ENCODE data around the gene MYO5C.
"Not testable (repeated sequence)": the region's sequence is repeated elsewhere in the genome, so short reads cannot be mapped to it uniquely, and the experiment has no call there.

MYO5C gene

DNA sequence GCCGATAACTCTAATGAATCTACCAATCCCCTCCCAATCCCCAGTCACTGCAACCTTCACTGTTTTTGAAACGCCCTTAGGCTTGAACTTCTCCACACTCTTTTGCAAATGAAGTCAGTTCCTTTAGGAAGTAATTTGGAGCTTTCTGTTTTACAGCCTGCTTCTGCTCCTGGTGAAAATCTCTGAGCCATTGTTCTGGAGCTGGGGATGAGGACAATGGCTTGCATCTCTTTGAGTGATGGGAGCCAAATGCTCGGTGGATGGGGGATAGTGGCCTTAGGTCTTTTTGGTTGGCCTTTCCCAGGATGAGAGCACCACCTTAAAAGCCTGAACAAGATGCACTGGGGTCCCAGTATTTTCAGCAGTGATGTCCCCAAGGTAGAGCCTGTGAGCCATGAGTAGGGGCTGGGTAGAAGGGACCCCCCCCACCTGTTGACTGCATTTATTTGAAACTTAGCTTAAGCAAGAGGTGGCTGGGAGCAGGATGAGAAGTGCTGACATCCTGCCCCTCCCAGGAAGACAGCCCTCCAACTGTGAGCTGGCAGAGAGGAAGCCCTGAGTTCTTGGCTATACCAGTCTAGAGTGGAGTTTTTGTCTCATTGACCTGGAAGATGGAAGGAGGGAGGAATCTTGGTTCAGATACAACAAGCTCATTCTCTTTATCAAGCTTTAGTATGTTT lies 7.6 kb upstream of the MYO5C start:
- no peak for DNase-seq

DNA sequence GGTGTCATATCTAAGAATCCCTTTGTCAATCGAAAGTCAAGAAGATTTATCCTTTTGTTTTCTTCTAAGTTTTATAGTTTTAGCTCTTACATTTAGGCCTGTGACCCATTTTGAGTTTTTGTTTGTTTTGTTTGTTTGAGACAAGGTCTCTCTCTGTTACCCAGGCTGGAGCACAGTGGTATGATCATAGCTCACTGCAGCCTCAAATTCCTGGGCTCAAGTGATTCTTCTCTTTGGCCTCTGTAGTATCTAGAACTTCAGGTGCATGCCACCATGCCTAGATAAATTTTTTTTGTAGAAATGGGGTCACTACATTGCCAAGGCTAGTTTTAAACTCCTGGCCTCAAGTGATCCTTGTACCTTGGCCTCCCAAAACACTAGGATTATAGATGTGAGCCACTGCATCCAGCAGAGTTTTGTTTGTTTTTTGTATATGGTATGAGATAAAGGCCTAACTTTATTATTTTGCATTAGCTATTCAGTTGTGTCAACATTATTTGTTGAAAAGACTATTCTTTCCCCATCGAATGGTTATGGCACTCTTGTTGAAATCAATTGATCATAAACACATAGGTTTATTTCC lies 5.8 kb upstream of the MYO5C start:
- DNase-seq, result no peak

DNA sequence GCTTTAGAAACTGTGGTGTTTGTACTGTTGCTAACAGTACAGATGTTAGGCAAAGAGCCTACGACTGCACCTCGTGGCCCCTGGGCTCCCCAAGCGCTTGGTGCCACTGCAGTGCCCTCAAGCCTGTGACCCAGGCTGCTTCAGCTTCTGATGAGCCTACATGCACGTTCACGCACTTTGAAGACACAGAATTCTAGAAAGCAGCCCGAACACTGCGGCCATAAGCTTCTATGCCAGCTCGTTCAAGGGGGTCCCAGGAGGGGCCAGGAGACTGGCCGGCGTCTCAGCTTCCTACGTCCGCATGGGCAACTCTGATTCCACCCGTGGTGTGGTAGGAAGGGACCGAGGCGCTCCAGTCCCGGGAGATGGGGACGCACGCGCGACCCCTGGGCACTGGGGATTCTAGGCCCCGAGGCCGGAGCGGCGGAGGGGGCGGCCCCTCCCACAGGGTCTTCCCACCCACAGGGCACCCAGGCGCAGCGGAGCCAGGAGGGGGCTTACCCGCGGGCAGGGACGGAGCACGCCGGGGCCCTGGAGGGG lies 653 bp downstream of the MYO5C start:
- no peak for DNase-seq

DNA sequence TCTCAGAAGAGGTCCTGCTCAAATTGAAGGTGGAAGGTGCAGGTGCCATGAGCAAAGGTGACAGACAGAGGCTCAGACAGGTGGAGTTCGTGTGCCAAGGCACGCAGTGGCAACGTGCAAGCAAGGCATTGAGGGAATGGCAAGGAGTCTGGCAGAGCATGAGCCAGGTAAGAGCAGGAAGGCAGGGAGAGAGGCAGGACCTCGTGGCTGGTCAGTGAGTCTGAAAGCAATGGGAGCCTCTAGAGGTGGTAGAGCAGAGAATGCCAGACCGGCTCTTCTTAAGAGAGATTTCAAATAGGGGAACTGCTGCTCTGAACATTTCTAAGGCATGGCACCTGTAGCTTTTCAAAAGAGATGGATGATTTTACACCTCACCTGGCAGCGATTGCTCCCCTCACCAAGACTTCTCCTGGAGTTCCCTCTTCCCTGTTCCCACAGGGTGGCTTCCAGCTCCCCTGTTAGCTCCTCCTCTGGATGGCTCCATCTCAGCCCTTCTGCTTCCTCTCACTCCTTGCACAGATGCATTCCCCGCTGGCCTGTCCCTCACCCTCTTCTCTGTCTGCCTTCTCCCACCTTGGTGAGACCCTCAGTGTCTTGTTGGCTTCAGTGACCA lies 2.7 kb downstream of the MYO5C start:
- DNase-seq, result no peak

DNA sequence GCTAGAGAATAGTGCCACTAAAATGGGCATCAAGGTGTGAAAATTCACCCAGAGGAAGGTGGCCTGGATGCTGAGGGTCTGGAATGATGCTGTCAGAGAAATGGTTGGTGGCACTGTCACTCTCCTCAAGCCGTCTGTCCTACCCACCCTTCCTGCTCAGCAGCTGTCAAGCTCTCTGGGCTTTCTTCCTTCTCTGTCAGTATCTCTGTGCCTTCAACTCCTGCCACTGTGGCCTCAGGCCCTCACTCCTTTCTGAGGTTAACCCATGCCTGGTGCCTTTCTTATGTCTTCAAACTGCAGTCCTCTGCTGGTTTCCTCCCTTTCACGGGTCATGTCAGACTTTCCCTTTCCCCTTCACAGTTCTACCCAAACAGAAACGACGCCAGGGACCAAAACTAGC lies 4.4 kb downstream of the MYO5C start:
- no peak for DNase-seq

DNA sequence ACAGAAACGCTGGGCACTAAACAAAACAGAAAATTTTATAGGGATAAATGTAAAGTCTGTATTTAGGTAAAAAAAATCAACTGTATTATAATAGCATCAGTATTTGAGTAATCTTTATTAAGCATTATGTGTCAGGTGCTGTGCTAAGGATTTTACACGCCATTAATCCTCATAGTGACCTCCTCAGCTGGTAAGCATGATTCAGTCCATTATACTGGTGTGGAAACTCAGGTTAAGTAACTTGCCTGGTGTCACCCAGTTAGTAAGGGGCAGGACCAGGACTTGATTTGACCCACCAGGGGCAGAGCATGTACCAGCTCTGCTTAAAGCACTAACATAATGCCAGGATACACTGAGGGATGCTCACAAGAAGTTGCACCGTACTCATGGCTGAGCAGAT lies 4.8 kb downstream of the MYO5C start:
- no peak for DNase-seq

DNA sequence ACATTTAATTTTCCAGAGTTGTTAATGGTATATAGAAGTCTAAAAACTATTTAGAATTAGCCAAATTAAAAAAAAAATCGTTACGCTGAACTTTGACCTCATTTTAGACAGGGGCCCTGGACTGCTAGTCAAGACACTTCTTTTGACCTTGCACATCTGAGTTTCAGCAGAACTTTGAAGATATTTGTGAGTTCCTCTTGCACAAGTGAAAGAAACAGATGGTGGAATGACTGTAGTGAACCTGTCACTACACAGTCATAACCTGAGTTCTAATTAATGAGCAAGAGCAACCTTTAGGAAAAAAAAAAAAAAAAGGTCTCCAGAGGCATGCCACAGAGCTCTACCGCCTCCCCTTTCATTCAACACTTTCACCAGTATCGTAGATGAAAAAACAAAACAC lies 5.3 kb downstream of the MYO5C start:
- no peak for DNase-seq

DNA sequence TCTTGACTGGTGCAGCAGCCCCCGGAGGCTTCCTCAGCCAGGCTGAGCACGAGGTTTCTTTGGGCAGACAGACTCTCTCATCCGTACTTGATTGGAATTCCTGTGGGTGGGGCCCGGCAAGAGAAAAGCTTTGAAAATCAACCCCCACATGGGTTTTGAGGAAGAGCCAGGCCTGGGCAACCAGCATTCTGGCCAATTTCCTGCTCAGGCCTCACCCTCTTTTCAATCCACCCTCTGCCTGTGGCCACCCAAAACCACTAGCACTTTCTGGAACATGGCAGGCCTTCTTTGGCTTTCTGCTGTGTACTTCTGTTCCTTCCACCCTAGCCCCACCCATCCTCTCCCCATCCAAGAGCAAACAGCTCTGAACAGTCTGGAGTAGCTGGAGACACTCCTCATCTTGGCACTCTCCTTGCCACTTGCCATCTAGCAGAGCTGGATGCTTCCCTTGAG lies 5.9 kb downstream of the MYO5C start:
- DNase-seq, result no peak

DNA sequence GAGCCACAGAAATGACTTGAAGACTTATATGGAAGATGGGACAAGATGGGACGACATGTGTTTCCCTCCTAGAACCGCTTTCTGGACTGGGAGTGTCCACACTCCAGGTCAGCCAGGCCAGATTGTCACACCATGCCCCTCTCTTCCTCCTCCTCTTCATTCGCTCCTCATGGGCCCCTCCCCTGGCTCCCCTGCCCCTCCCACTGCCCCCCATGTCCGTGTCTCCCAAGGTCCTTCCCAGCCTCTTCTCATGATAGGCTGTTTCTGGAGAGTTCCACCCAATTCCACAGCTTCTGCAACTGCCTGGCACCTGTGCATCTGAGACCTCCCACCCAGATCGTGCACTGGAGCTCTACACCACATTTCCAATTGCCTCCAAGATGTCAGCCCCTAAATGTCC lies 6.6 kb downstream of the MYO5C start:
- DNase-seq, result no peak

DNA sequence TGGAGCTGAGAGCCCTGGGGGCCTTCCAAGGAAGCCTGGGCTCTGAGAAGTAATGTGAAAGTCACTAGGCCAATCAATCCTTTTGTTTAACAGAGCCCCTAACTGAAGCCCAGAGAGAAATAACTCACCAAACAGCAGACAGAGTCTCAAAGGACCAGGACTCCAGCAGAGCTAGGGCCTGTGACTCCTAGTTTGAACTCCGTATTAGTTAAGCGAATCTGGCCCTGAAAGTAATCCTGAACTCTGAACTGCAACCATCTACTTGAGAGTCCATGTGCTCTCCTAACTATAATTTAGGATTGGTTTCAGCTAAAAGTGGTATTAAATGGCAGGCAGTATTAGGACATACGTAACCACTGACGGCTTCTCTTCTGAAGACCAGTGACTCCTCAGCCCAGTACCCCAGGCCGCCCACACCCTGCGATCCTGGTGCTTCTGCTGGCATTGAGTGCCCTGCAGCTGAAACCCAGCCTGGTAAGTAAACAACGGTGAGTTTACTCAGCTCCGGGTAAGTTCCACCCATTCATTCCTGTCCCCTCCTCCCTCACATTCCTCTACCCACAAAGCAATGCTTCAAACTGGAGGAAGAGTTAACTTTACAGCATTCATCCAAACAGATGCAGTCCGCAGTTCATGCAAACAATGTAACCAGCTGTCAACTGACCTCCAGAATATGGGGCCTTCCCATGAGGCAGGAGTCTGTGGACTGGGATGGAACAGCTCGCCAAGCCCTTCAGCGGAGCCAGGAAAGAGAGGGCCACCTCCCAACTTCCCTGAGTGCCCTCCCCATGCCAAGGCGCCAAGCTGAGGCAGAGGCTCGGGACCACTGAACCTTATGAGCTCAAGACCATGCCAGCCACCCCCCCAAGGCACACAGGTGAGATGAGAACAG lies 7.3 kb downstream of the MYO5C start:
- DNase-seq, result no peak

DNA sequence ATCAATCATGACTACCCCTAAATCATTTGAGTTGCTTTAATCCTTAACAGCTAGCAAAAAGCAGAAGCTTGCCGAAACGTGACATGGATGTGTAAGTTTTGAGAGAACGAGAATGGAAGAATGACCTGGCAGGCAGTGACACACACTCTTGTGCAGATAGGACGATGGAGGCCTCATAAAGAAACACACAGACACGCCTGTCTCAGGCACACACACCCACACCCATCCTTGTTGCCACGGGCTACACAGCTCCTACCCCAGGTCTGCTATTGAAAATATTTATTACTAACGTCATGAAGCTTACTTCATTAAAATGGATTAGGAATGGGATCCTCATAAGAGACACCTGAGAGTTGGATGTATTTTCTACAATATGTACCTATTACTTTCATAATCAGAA lies 8.5 kb downstream of the MYO5C start:
- no peak for DNase-seq

DNA sequence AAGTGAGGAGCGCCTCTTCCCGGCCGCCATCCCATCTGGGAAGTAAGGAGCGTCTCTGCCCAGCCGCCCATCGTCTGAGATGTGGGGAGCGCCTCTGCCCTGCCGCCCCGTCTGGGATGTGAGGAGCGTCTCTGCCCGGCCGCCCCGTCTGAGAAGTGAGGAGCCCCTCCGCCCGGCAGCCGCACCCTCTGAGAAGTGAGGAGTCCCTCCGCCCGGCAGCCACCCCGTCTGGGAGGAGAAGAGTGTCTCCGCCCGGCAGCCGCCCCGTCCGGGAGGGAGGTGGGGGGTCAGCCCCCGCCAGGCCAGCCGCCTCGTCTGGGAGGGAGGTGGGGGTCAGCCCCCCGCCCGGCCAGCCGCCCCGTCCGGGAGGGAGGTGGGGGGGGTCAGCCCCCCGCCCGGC lies 9.7 kb downstream of the MYO5C start:
- not testable (repeated sequence) for DNase-seq

DNA sequence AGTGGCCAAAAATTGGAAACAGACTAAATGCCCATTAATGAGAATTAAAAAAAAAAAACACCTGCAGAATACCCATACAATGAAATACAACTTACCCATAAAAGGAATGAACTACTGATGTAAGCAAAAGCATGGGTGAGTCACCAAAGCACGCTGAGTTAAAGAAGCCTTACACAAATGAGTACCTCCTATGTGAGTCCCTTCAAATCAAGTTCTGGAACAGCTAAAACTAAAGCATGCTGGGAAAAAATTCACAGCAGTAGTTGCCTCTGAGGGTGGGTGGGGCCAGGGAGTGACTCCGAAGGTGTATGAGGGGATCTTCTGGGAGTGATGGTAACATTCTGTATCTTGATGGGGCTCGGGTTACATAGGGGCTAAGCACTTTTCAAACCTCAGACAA lies 11.4 kb downstream of the MYO5C start:
- no peak for DNase-seq

DNA sequence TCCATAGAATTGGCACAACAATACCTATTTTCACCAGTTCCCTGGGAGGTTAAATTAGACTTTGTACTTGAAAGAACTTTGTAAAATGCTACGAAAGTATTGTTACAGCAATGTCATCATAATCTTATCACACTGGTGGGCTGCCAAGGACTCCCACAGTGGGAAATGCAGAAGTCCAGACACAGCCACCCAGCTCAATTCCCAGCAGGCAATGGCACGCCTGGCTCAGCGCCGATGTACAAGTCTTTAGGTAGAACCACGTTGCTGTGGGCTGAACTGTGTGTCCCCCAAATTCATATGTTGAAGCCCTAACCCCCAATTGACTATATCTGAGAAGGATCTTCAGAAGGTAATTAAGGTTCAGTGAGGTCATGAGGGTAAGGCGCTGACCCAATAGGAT lies 12.3 kb downstream of the MYO5C start:
- no peak for DNase-seq

DNA sequence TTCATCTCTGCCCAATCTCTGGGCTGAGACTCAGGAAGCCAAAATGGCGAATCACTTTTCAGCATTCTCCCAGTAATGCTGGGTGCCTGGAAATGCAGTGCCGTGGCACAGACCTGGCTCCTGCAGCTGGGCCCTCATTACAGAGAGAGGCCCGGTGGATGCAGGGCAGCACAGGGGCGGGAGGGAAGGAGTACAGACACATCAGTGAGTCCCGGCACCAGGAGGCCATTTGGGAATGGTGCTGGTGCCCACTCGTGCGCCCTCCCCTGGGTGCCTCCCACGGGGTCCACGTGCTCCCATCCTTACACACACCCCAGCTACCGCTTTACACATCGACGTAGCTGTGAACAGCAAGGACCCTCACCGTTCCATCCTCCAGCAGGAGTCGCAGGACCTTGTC lies 13.2 kb downstream of the MYO5C start:
- DNase-seq, result no peak

DNA sequence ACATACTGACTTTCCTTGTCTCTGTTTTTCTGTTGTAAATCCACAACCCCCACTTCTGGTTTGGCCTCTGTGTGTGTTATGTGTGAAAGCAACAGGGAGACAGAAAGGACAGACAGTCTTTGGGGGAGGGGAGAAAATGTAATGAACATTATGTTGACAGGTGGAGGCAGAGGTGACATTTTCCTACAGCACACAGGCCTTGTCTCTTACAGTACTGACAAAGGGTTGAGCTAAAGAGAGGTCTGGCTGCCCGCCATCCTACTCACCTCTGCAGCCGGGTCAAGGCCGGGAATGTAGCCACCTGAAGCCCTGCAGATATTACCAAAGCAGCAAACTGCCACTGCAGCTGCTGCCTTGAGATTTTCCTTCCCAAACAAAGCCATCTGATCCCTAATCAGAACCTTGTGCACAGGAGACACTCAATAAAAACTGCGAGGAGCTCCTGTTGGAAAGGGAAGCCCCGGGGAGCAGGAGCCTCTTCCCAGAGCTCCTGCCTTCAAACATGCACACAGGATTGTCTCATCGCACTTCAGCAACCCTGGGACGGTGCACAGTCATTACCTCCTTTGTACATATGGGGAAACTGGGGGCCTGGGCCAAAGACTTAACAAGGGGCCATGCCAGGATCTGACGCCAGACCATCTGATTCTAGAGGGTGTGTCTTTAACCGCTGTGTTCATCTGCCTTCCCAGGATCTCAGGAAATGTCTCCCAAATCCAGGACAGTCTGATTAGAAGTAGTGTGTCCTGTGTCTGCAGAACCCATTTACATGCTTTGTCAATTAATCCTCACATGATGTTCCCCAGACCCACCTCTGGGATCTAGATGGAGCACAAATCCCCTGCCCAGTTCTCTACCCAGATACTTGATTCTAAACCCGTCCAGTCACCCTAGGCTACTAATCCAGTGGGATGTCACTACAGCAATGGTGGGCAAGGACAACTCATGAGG lies 14.2 kb downstream of the MYO5C start:
- DNase-seq, result no peak

DNA sequence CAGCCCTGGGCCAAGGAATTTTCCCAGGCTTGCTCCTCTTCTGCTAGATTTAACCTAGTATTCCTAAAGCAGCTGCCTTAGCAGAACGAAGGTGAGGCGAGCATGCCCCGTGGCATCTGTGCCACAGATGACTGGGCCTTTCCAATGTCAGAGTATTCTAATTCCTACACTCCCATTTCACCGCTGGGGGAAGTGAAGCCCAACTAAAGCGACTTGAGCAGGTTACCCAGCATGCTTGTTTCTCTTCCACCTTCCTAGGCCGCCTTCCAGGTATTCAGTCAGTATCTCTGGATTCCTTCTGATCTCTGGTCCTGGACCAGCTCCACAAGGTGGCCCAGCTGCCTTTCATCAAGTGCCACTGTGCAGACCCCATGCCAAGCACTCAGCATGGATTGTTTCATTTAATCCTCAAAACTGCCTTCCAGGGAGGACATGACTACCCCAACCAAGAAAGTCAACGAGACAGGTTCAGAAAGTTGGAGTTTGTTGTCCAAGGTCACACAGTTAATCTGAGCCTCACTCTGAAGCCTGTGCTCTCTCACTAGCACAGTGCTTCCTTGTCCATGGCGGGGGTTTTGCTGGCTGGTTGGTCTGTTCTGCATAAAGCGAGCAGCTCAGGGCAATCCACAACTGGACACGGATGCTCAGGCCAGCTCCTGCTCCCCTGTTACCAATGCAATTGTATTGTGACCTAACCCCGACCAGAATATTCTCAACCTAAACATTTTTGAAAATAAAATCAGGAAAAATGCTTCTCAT lies 15.1 kb downstream of the MYO5C start:
- DNase-seq, result no peak

DNA sequence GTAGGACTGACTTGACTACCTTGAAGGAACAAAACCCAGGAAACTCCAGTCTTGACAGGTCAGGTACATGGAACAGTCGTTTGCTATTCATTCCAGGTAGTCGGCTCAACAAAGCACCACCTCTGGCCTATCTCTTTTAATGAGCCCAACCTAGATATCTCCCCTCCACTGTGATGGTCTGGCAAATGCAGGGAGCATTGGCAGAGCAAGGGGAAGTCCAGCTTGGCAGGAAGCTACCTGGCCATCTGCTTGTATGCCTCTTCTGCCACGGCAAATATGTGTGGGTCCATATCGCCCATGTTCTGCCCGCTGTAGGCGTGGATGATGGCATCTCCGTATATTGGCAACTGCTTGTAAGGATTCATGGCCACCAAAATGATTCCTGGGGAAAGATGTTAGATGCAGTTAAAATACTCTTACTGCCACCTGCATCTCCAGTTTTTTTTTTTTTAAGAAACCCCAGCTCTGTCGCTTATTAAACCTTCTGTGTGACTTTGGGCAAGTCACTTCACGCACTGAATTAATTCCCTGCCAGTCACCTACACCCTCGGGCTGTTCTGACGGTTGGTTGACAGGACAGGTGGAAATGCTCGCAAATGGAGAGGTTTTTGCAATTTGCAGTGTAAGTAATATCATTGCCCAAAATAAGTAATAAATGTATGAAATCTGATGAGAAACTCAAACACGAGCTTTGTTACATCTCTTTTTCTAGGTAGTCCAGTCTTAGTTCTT lies 16.8 kb downstream of the MYO5C start:
- no peak for DNase-seq

DNA sequence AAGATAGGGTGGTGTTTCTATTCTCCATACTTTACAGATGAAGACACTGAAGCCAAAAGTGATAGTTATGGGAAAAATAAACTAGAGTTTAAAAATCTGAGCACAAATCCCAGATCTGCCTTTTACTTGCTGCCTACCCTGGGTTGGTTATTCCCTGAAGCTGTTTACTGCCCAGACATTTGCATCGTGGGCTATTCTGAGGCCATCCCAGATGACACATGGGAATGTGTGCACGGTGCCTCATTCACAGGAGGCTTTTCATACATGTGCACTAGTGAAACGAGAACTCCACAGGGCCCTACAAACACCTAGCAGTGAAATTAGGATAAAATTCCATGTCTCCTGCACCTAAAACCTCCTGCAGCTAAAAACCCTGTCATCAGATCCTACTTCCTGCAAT lies 17.5 kb downstream of the MYO5C start:
- no peak for DNase-seq

DNA sequence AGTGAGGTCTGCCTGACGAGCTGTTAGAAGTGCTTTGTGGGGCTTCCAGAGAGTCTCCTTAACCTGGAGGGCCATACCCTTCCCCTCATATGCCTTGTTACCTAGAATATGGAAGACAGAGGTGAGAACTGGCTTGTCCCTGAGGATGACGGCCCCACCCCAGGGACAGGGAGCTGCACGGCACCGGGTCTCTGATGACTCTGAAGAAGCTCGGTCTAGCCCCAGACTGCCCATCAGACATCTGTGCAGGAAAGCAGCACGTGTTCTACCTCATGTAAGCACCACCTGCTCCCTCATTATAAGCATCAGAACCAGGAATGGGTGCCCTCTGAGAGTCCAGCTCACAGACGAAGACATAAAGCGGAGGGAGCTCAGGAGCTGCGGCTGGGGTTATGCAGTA lies 18.0 kb downstream of the MYO5C start:
- no peak for DNase-seq
